Glutamatergic neuron (in vitro differentiated cells): ENCODE data around the gene CR2. TPM values are rescaled to one million over a fixed set of nuclear protein-coding genes. Genes with fewer than 3 reads are reported as not detected.
"Not testable (repeated sequence)": the region's sequence is repeated elsewhere in the genome, so short reads cannot be mapped to it uniquely, and the experiment has no call there.

Experiments
- DNase-seq: peaks from one replicate; pipeline ENCODE4 v3.0.0; 2022
- H3K27ac Mint-ChIP-seq: one replicate; pipeline ENCODE4 v1.8.0; 2020; ENCODE audit warnings: mild to moderate bottlenecking, mixed read lengths, inconsistent platforms; ENCODE audit not compliant: unreplicated experiment
- H3K27me3 Mint-ChIP-seq: one replicate; pipeline ENCODE4 v1.8.0; 2020; ENCODE audit warnings: mild to moderate bottlenecking, moderate library complexity, mixed read lengths, inconsistent platforms; ENCODE audit not compliant: unreplicated experiment
- H3K36me3 Mint-ChIP-seq: one replicate; pipeline ENCODE4 v1.8.0; 2020; ENCODE audit warnings: mild to moderate bottlenecking, mixed read lengths, inconsistent platforms; ENCODE audit not compliant: unreplicated experiment
- H3K4me1 Mint-ChIP-seq: one replicate; pipeline ENCODE4 v1.8.0; 2020; ENCODE audit warnings: mild to moderate bottlenecking, low read depth, mixed read lengths, inconsistent platforms; ENCODE audit not compliant: unreplicated experiment
- H3K4me3 Mint-ChIP-seq: one replicate; pipeline ENCODE4 v1.8.0; 2020; ENCODE audit warnings: mild to moderate bottlenecking, mixed read lengths, inconsistent platforms; ENCODE audit not compliant: unreplicated experiment
- H3K9me3 Mint-ChIP-seq: one replicate; pipeline ENCODE4 v1.8.0; 2020; ENCODE audit warnings: mild to moderate bottlenecking, moderate library complexity, mixed read lengths, inconsistent platforms; ENCODE audit not compliant: unreplicated experiment
- total RNA-seq: library from RNA; stranded (reverse); fragmentation: NEBNext Ultra II Directional; extraction: Animal tissue kit (Norgen Biotek cat#: 25700); gene quantifications from one replicate; pipeline ENCODE4 v1.2.1, GENCODE V29; 2021; ENCODE audit not compliant: unreplicated experiment
- TF ChIP-seq, protein P1 (sequence below): fragments of 200-600 bp; sonication (generic); IDR thresholded peaks from one replicate; pipeline ENCODE4 v1.5.0; 2021; ENCODE audit not compliant: partially characterized antibody, unreplicated experiment

Gene CR2
- total RNA-seq, 1 donor from 2014 or later, result not detected

DNA sequence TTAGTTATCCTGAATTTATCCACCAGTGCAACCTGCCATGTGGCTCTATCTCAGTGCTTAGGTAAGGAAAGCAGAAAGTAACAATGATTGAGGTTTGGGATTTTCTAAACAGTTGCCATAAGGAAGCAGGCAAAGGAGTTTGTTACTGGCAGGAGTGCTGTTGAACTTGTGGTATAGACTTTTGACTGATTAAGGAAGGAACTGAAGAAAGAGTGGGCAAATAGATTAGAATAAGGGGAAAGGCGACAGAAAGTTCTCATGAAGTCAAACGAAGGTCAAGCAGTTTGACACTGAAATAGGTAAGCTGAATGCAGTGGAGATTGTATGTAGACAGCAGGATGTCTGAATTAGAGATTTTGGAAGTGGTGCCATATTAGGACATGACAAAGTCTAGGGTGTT is 24.2 kb upstream of the CR2 start:
- DNase-seq, result no peak
- Mint-ChIP-seq H3K27me3 (no peaks in the 10 kb centered on the region), H3K4me1 (no peaks in the 10 kb centered on the region), H3K27ac (no peak overlapping the region), H3K4me3 (no peak overlapping the region), H3K9me3 (no peaks in the 10 kb centered on the region), H3K36me3 (peaks cover 6% of the 10 kb centered on the region)
- TF ChIP-seq, protein P1, sequence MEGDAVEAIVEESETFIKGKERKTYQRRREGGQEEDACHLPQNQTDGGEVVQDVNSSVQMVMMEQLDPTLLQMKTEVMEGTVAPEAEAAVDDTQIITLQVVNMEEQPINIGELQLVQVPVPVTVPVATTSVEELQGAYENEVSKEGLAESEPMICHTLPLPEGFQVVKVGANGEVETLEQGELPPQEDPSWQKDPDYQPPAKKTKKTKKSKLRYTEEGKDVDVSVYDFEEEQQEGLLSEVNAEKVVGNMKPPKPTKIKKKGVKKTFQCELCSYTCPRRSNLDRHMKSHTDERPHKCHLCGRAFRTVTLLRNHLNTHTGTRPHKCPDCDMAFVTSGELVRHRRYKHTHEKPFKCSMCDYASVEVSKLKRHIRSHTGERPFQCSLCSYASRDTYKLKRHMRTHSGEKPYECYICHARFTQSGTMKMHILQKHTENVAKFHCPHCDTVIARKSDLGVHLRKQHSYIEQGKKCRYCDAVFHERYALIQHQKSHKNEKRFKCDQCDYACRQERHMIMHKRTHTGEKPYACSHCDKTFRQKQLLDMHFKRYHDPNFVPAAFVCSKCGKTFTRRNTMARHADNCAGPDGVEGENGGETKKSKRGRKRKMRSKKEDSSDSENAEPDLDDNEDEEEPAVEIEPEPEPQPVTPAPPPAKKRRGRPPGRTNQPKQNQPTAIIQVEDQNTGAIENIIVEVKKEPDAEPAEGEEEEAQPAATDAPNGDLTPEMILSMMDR, result no peak

DNA sequence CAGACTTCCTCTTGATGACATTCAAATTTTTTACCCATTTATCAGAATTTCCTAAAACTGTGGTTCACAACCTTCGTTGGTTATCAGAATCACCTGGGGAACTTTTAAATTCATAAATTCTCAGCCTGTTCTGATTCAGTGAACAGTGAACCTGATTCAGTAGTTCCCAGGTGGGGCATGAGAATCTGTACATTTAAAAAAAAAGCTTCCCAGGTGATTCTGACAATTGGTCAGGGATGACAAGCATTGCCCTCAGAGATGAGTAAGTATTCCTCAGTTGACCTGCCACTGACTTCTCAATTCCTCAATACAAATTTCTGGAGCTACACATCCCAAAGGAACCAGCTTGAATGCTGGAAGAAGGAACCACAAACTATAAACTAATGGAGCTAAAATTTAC is 23.5 kb upstream of the CR2 start:
- Mint-ChIP-seq H3K27me3 (no peaks in the 10 kb centered on the region), H3K4me3 (no peak overlapping the region), H3K4me1 (no peaks in the 10 kb centered on the region), H3K36me3 (peaks cover 6% of the 10 kb centered on the region), H3K27ac (no peak overlapping the region), H3K9me3 (no peaks in the 10 kb centered on the region)
- no peak for DNase-seq
- TF ChIP-seq, protein P1, result no peak

DNA sequence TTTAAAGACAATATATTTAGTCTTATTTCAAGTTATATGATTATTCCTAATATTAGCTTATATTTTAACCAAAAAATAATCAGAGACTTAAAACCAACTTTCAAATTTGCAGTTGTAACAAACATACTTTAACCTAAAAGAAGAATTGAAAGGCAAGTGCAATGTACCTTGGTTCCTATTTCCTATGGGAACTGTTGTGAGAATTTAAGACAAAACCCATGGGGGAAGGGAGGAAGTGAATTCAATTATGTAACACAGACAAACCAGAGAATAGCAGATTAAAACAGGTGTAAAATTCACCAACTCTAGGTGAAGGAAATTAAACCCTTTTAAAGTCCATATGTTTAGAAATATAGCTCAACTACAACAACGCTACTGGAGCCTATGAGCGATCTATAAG is 22.6 kb upstream of the CR2 start:
- H3K4me1 Mint-ChIP-seq, result no peaks in the 10 kb centered on the region
- H3K4me3 Mint-ChIP-seq, result no peak overlapping the region
- no peak for DNase-seq
- H3K9me3 Mint-ChIP-seq, result no peaks in the 10 kb centered on the region
- H3K27me3 Mint-ChIP-seq, result no peaks in the 10 kb centered on the region
- TF ChIP-seq, protein P1, result no peak
- H3K36me3 Mint-ChIP-seq, result peaks cover 6% of the 10 kb centered on the region
- no peak overlapping the region for H3K27ac Mint-ChIP-seq

DNA sequence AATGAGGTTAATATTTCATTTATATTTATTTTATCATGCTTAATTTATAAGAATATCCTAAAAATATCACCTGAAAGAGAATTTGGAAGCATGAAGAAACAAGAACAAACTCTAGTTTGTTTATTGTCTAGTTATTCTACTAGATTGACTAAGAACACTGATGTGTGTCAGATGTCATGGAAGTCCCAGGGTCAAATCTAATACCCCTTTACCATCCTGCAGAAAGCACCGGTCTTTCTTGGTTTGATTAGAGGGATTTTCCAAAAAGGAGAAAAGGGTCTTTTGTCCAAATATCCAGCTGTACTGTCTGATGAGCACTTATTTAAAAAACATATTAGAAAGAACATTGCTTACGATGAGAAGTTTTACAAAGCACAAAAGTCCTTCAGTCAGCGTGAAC is 20.7 kb upstream of the CR2 start:
- Mint-ChIP-seq H3K4me1 (no peaks in the 10 kb centered on the region), H3K4me3 (no peak overlapping the region), H3K9me3 (no peaks in the 10 kb centered on the region), H3K27me3 (no peaks in the 10 kb centered on the region), H3K36me3 (no peaks in the 10 kb centered on the region), H3K27ac (no peak overlapping the region)
- TF ChIP-seq, protein P1, result no peak
- DNase-seq, result no peak

DNA sequence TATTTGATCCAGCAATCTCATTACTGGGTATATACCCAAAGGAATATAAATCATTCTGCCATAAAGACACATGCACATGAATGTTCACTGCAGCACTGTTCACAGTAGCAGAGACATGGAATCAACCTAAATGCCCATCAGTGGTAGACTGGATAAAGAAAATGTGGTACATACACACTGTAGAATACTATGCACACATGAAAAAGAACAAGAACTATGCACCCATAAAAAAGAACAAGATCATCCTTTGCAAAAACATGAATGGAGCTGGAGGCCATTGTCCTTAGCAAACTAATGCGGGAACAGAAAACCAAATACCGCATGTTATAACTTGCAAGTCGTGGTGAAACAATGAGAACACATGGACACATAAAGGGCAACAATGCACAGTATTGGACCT is 17.4 kb upstream of the CR2 start:
- H3K27ac Mint-ChIP-seq, H3K9me3 Mint-ChIP-seq, H3K27me3 Mint-ChIP-seq, H3K36me3 Mint-ChIP-seq, H3K4me3 Mint-ChIP-seq, H3K4me1 Mint-ChIP-seq, DNase-seq: not testable (repeated sequence)

DNA sequence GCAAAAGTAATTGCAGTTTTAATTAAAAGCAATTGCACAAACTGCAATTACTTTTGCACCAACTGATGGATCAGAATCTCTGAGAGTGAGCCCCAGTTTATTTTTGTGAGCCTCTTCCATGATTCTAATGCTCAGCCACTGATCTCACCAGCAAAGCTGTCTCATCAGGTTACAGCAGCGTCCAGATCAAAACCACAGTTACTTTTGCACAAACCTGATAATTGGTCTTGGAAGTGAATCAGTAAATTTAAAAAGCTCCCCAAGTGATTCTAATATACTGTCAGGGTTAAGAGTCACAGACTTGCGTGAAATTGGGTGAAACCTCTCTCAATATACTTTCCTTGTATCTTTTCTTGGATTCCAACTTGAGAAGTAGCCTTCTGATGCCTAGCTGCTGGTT is 13.5 kb upstream of the CR2 start:
- no peaks in the 10 kb centered on the region for H3K4me1 Mint-ChIP-seq

More for the DNA sequence above, 13.5 kb upstream of the CR2 start:
- TF ChIP-seq, protein P1, result no peak
- Mint-ChIP-seq H3K36me3 (no peaks in the 10 kb centered on the region), H3K27me3 (no peaks in the 10 kb centered on the region), H3K9me3 (no peaks in the 10 kb centered on the region), H3K27ac (no peak overlapping the region), H3K4me3 (no peak overlapping the region)
- DNase-seq, result no peak
